Stimulated activated CD4-positive, alpha-beta T cell treated with anti-CD3 and anti-CD28 coated beads, Interleukin-12 subunit alpha, Interleukin-12 subunit beta, amount 100 ng/mL, for 24 hours (primary cell): ENCODE data around the gene NFKBIE.

Source experiments
- DNase-seq, 2 experiments: peaks; one replicate each; pipeline ENCODE4 v3.0.0-alpha.2; 2020; ENCODE audit warnings: low read depth in 2 of 2

Gene NFKBIE

GRCh38 chr6:44227148-44227793, 38.1 kb downstream of the NFKBIE start:
- no peak for DNase-seq

DNA sequence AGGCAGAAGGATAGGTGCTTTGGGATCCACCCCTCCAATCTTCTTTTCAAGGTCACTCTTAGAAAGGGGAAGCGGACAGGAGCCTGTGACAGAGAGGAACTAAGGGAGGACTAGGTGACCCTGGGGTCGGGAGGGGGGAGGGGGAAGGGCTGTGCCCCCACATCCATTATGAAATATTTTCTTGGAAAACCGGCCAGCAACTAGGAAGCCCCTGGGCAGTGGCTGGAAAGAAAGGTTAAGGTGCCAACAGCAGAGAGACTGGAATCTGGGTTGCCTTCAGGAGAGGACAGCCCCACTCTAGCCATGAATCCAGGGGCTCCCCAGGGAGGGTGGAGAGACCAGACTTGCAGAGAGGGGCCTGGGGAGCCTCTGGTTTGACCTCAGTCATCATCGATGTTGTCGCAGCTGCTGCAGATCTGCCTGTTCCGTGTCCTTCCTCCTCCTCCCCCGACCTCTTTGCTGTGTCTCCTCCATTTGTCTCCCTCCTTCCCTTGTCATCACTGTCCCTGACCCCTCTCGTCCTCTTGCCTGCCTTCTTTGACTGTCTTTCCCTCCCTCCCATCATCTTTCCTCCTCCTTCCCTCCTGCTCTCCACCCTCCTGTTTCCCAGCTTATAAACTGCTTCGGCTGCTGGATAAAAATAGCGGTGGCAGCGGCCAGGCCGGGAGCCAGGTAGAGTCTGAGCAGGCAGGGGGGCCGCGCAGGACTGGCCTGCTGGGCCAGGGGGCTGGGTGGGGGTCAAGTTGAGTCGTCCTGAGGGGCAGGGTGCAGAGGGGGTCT, 38.8 kb downstream of the NFKBIE start:
- no peak for DNase-seq

DNA sequence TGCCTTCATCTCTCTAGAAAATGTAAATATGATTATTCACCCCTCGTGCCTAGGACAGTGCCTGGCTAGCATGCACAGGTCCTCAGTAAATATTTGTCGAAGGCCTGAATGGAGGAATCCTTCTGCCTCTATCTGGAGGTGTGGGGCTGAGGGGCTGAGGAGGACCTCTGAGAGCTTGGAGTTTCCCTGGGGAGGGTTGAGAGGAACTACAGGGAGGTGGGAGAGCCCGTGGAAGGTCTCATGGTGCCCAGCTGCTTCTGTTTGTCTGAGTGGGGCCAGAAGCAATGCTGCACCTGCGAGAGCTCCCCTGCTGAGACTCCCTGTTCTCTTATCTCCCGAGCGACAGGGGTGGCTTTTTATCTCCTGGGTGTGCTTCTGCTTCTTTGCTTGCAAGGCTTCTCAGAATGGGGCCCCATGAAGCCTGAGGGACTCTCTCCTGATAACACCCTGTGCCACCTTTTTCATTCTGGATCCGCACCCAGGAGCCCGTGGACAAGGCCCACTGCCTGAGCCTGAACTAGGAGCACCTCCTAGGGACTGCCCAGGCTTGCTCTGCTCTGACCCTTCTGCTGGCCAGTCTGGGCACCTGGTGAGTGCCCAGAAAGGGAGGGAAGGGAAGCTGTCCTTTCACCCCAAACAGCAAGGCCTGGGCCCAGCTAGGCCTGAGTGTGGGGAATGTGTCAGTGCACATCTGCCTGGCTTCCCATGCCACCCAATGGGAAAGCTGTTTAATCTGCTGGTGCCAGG, 39.6 kb downstream of the NFKBIE start:
- DNase-seq: no peak

- DNase-seq: no peak
These were observed 40.4 kb downstream of the NFKBIE start for GRCh38 chr6:44224965-44225305.

DNA sequence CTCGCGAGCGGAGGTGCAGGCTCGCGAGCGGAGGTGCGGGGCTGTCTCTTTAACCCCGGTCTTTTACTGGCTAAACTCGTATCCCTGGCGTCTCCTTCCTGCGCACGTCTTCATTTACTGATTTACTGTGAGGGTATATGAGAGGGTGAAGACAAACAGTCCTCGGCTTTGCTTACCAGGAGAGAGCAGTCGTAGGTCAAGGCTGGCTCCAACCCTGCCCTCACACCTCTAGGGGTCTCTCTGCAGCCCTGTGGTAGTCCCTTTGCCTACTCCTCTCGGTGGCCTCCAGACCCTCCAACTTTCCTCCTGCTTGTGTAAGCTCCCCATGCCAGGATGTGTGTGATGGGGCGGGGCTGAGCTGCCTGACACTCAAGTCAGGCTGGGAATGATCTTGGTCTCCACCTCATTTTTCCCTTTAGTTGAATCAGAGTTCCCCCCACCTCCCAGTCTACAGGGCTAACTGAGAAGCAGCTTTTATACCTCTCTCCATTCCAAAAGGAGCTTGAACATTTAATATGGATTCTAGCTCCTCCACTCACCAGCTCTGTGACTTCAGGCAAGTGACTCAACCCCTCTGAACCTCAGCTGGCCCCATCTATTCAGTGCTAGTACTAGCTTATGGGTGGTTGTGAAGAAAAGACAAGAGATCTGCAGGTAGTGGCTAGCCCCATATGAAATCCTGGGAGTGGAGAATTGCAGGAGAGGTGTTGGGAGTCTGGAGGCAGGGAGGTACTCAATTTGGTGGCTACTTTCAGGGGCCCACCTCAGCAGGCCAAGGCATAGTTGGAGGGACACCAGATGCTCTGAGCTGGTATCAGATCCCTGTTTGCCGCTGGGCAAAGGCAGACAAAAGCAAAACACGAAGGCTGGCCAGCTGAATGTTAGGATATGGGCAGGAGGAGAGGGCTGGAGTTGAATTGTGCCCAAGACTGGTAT, 41.1 kb downstream of the NFKBIE start:
- DNase-seq: no peak

- DNase-seq: peak; percentile 69 to 84
These were observed 41.9 kb downstream of the NFKBIE start, which contains the start of gene SLC29A1 for GRCh38 chr6:44223319-44224028. Gene SLC29A1 (plus strand): TSS chr6:44223595. CDS start chr6:44227314, 3,719 bp downstream.

DNA sequence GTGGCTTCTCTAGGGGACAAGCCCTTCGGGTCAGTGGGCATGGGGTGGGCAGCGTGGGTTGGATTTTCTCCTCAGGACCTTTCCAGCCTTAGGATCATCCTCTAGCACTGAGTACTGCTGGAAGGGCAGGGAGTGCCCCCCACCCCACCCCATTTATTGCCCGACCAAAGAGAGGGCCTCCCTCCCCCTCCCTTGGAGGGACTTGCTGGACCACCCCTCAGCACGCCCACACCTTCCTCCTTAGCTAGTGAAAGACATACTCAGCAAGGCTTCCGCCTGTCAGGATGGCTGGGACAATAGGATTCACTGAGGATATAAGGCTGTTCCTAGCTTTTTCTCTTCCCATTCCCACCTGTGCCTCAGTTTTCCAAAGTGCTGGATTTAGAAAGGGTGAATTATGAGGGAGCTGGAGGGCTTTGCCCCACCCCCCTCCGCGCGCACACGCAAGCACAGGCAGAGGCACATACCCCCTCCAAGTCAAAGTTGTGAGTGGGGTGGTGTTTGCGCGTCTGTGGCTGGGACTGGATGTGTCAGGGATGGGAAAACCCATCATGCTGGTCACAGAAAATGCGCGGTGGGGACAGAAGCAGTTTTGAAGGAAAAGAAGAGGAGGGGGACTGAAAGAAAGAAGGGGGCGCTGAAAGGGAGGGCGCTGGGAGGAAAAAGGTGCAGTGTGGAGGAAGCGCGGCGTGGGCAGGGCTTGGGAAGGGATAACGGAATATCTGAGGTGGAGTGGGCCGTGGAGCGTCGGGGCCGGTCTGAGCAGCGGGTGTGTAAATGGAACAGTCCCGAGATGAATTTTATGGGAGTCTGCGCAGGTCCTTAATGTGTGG, 42.6 kb downstream of the NFKBIE start:
- DNase-seq: no peak

DNA sequence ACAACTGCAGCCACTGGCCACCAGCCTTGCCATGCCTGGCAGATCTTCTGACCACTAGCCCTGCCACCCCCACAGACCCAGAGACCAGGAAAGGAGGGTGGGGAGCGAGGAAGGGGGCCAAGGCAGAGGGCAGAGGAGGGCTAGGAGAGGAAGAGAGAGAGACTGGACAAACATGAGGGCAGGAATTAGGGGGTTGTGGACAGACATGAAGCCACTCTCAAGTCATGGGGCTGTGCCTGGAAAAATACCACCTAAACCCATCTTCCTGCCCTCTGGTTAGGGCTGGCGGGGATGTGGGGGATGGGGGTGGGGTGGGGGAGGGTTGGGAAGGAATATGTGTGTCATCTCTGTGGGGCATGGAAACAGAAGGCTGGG, 43.4 kb downstream of the NFKBIE start:
- DNase-seq: no peak

DNA sequence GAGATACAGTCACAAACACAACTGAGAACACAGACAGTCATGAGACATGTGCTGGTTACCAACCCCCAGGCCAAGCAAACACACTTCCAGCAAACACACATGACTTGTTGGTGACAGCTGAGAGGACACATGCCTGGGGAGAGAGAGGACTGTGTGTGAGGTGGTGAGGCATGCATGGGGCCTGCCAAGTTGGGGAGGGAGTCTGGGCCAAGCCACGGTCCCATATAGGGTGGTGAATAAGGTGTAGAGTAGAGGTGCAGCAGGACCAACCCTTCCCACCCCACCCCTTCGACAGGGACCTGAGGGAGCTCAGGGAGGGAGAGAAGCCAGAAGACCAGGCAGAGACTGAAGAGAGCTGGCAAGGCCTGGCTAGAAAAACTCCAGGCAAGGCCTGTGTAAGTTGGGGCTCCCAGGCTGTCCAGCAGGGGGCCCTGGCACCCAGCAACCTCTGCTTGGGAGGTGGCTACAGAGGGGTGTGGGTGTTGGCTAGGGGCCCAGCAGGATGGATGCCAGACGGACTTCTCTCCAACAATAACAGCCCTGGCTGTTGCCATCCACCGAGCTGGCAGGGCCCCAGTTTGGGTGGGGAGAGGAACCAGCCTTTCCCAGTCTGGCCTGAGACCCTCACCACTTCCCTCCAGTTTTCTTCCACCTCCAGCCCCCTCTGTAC, 43.9 kb downstream of the NFKBIE start:
- DNase-seq: peak; percentile 31 to 71

GRCh38 chr6:44220913-44221290, 44.4 kb downstream of the NFKBIE start:
- DNase-seq: no peak

DNA sequence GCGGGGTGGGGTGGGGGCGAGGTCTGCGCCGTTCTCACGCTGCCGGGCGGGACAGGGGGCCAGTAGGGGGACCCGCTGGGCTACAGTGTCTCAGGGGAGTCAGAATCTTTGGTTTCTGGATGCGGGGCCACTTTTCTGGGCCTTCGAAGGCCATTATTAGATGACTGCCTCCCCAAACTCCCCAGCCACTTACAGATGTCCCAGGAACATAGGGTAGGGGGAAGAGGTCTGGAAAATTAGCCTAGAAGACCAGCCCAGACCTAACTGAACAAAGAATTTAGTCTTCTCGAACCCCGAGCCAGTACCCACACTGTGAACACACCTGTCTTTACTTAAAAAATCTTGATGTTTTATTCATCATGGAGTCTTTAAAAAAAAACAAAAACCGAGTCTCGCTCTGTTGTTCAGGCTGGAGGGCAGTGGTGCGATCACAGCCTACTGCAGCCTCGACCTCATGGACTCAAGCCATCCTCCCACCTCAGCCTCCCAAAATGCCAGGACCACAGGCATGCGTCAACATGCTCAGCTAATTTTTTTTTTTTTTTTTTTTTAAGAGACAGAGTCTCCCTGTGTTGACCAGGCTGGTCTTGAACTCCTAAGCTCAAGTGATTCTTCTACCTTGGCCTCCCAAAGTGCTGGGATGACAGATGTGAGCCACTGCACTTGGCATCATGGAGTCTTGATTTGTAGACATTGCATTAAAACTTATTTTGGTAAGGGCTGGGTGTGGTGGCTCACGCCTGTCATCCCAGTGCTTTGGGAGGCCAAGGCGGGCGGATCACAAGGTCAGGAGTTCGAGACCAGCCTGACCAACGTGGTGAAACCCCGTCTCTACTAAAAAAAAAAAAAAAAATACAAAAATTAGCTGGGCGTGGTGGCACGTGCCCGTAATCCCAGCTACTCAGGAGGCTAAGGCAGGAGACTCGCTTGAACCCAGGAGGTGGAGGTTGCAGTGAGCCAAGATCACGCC, 45.3 kb downstream of the NFKBIE start:
- DNase-seq: no peak

- no peak for DNase-seq
These were observed 46.1 kb downstream of the NFKBIE start for GRCh38 chr6:44219053-44219814.

DNA sequence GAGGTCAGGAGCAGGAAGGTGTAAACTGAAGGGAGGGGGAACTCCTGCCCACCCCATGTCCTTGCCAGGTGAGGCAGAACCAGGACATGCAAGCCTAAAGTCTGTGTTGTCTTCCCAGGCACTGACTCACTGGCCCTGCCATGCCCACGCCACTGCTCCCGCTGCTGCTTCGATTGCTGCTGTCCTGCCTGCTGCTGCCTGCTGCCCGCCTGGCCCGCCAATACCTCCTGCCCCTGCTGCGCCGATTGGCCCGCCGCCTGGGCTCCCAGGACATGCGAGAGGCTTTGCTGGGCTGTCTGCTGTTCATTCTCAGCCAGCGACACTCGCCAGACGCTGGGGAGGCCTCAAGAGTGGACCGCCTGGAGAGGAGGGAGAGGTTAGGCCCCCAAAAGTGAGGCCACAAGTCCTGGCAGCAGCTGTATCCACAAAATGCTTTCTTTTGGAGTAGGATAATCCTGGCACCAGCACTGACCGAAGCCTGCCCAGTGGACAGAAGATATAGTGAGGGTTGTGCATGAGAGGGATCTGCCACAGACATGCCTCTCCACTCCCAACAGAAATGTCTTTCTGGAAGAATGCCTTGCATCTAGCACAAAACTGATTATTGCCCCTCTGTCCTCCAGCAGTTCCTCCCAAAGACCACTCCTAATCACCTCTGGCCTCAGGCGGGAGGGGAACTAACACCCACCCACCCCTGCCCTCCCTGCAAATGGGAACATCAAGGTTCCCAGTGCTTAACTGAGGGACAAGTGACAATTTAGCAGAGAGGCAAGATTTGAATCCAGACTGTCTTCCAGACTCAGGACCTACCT, 47.8 kb downstream of the NFKBIE start:
- DNase-seq: no peak

DNA sequence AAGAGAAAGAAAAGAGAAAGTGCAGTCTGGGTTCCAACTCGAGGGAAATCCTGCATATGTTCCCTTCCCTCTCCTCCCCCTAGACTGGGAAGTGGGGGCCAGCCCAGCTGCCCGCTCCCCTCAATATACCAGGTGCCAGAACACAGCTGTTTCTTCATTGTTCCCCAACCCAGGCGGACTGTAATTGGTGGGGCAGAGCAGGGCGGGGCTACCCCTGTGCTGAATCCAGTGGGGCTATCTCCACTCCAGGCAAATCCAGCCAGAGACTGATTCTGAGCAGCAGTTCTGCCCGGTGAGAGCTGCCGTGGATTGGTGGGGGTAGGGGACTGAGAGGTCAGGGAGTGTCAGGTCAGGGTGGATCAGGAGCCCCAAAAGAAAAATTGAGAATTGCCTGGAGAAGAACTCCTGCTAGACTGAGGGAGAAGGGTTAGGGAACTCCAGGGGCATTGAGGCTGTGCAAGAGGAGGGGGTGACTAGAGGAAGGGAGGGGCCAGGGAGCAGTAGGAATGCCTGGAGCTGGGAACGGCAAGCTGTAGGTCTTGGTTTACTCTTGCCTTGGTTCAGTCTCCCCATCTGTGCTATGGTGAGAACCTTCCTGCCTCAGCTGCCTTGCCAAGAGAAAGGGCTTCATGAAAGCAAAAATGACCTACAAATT, 48.5 kb downstream of the NFKBIE start, which contains the start of gene MYMX:
MYMX (plus strand) TSS at position 250 of the 655 bp plus-strand sequence. CDS start 546 bp downstream, outside the sequence.
- DNase-seq: no peak

DNA sequence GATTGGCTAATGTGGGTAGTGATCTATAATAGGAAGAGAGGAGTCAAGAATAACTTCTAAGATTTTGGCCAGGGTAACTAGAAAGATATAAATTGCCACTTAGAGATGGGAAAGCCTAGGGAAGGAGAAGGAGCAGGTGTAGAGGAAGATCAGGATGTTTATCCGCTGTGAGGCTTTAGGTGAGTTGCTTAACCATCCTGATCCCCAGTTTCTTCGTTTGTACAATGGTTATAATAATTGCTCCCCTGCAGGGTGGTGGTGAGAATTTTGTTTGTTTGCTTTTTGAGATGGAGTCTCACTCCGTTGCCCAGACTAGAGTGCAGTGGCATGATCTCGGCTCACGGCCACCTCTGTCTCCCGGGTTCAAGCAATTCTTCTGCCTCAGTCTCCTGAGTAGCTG, 51.0 kb downstream of the NFKBIE start:
- no peak for DNase-seq

- DNase-seq: no peak
These were observed 54.1 kb downstream of the NFKBIE start for GRCh38 chr6:44211284-44211683.
